Natural killer cell (primary cell): ENCODE data around the gene IST1. TPM values are rescaled to one million over a fixed set of nuclear protein-coding genes. Genes with fewer than 3 reads are reported as not detected.
"Not testable (repeated sequence)": the region's sequence is repeated elsewhere in the genome, so short reads cannot be mapped to it uniquely, and the experiment has no call there.

ENCODE experiments used
- ATAC-seq, 3 donors: fragments of 150-1000 bp in 2 of 3; fragments of 200-7000 bp in 1 of 3; cut with Tn5 transposase; 1 replicate in 1 of 3; 2 replicates in 2 of 3; pipeline ENCODE4 v1.10.0; 2021; ENCODE audit warnings: mild to moderate bottlenecking in 2 of 3, moderate library complexity in 2 of 3
- DNase-seq, 2 donors: peaks; one replicate each; pipeline versions ENCODE4 v3.0.0 to v3.0.0-alpha.2; 2013 to 2021; ENCODE audit warnings: mixed read lengths in 1 of 2
- H3K27ac ChIP-seq: one replicate; pipeline ENCODE4 v1.5.1; 2013; ENCODE audit warnings: mild to moderate bottlenecking, low read length
- H3K27me3 ChIP-seq: one replicate; pipeline ENCODE4 v1.6.1; 2013; ENCODE audit warnings: low read length; ENCODE audit not compliant: control insufficient read depth, insufficient read depth
- H3K36me3 ChIP-seq: one replicate; pipeline ENCODE4 v1.6.1; 2013; ENCODE audit warnings: low read length; ENCODE audit not compliant: control insufficient read depth, insufficient read depth
- H3K4me1 ChIP-seq: one replicate; pipeline ENCODE4 v1.6.1; 2013; ENCODE audit warnings: low read length; ENCODE audit not compliant: control insufficient read depth, insufficient read depth
- H3K4me3 ChIP-seq: one replicate; pipeline ENCODE4 v1.5.1; 2013; ENCODE audit warnings: low read length
- H3K9me3 ChIP-seq: one replicate; pipeline ENCODE4 v1.6.1; 2013; ENCODE audit warnings: low read length; ENCODE audit not compliant: control insufficient read depth, insufficient read depth
- H3K27ac Mint-ChIP-seq, 2 donors: one replicate each; pipeline ENCODE4 v1.8.0; 2022; ENCODE audit warnings: mild to moderate bottlenecking in 2 of 2, mixed read lengths in 2 of 2, moderate library complexity in 1 of 2
- H3K27me3 Mint-ChIP-seq, 2 donors: one replicate each; pipeline ENCODE4 v1.8.0; 2022; ENCODE audit warnings: low read depth in 2 of 2, mixed read lengths in 2 of 2
- H3K36me3 Mint-ChIP-seq: one replicate; pipeline ENCODE4 v1.8.0; 2022; ENCODE audit warnings: mixed read lengths
- H3K4me1 Mint-ChIP-seq, 2 donors: one replicate each; pipeline ENCODE4 v1.8.0; 2022; ENCODE audit warnings: mixed read lengths in 2 of 2
- H3K4me3 Mint-ChIP-seq: one replicate; pipeline ENCODE4 v1.8.0; 2022; ENCODE audit warnings: mild to moderate bottlenecking, moderate library complexity, mixed read lengths
- H3K9me3 Mint-ChIP-seq, 2 donors: one replicate each; pipeline ENCODE4 v1.8.0; 2022; ENCODE audit warnings: mixed read lengths in 2 of 2
- WGBS: methylation state at CpG from one replicate; pipeline ENCODE4 v1.1.7; 2013; ENCODE audit warnings: missing lambda C conversion rate; ENCODE audit not compliant: insufficient coverage; 5-methylcytosine and 5-hydroxymethylcytosine counted together
- intact Hi-C: fragments of 100-400 bp; cut with micrococcal nuclease; formaldehyde crosslinking; loops from one replicate; pipeline ENCODE4 v1.14.2; 2022
- total RNA-seq, 4 donors: library from RNA; stranded (reverse); fragments of 120-200 nt in 1 of 4; gene quantifications; one replicate each; pipeline versions ENCODE4 v1.2.3 to v1.2.4, GENCODE V29; 2013 to 2022
- TF ChIP-seq, protein P1 (sequence below): fragments of 200-600 bp; IDR thresholded peaks from one replicate; pipeline ENCODE4 v1.8.0; 2022; ENCODE audit warnings: antibody characterized with exemption

Gene IST1
- total RNA-seq, 3 donors from 2014 or later (not counting 1 experiment from before 2014, with no cell fraction given): 363 to 391 (median 378) TPM

DNA sequence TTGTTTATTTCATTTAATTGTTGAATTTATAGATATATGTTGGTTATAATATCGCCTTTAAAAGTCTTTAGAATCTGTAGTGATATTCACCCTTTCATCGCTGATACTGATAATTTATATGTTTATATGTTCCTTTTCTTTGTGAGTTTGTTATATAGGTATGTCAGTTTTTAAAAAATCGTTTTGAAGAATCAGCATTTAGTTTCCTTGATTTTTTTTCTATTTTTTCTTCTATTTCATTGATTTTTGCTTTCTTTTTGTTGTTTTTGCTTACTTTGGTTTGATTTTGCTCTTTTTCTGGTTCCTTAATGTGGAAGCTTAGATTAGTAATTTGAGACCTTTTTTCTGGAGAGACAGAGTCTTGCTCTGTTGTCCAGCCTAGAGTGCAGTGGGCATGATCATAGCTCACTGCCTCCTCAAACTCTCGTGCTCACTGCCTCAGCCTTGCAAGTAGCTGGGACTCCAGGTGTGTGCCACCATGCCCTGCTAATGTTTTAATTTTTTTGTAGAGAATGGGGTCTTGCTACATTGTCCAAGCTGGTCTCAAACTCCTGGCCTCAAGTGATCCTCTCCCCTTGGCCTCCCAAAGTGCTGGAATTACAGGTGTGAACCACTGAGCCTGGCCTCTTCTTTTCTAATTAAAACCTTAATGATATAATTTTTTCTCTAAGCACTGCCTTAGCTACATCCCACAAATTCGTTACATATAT, 7.5 kb downstream of the IST1 start:
- no peaks in the 10 kb centered on the region for H3K36me3 ChIP-seq
- TF ChIP-seq, protein P1, sequence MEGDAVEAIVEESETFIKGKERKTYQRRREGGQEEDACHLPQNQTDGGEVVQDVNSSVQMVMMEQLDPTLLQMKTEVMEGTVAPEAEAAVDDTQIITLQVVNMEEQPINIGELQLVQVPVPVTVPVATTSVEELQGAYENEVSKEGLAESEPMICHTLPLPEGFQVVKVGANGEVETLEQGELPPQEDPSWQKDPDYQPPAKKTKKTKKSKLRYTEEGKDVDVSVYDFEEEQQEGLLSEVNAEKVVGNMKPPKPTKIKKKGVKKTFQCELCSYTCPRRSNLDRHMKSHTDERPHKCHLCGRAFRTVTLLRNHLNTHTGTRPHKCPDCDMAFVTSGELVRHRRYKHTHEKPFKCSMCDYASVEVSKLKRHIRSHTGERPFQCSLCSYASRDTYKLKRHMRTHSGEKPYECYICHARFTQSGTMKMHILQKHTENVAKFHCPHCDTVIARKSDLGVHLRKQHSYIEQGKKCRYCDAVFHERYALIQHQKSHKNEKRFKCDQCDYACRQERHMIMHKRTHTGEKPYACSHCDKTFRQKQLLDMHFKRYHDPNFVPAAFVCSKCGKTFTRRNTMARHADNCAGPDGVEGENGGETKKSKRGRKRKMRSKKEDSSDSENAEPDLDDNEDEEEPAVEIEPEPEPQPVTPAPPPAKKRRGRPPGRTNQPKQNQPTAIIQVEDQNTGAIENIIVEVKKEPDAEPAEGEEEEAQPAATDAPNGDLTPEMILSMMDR: no peak
- Mint-ChIP-seq H3K27me3 (no peaks in the 10 kb centered on the region), H3K27ac (peak overlapping the region; percentile 68 to 73), H3K36me3 (no peaks in the 10 kb centered on the region), H3K4me3 (peak overlapping the region; percentile 25), H3K4me1 (peaks cover 63 to 65% of the 10 kb centered on the region in 2 donors), H3K9me3 (no peaks in the 10 kb centered on the region)
- WGBS: 96% methylated on average over 3 of the region's 5 CpGs
- ATAC-seq (no peak), DNase-seq (no peak)
- H3K27me3 ChIP-seq: no peaks in the 10 kb centered on the region
- no peaks in the 10 kb centered on the region for H3K9me3 ChIP-seq
- intact Hi-C loops: no loop called here
- peaks cover 48% of the 10 kb centered on the region for H3K4me1 ChIP-seq
- H3K4me3 ChIP-seq: no peak overlapping the region
- H3K27ac ChIP-seq: no peak overlapping the region

DNA sequence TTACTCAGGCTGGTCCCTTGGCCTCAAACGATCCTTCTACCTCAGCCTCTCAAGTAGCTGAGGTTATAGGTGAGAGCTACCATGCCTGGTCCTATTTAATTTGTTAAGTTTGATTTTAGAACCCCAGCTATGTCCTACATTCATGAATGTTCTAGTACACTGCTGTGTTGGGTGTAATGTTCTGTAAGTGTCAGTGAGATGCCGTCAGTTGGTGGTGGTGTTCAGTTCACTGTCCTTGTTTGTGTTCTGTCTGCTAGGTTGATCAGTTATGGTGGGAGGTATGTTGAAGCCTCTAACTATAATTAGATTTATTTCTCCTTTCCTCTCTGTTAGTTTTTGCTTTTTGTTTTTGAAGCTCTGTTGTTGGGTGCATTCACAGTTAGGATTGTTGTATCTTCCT, 8.3 kb downstream of the IST1 start:
- H3K27ac Mint-ChIP-seq: peak overlapping the region; percentile 4 to 73
- TF ChIP-seq, protein P1: no peak
- Histone ChIP-seq H3K4me3 (no peak overlapping the region), H3K27me3 (no peaks in the 10 kb centered on the region), H3K9me3 (no peaks in the 10 kb centered on the region), H3K36me3 (no peaks in the 10 kb centered on the region), H3K27ac (no peak overlapping the region), H3K4me1 (peaks cover 47% of the 10 kb centered on the region)
- H3K36me3 Mint-ChIP-seq: no peaks in the 10 kb centered on the region
- H3K4me3 Mint-ChIP-seq: no peak overlapping the region
- peaks cover 69 to 70% of the 10 kb centered on the region in 2 donors for H3K4me1 Mint-ChIP-seq
- H3K9me3 Mint-ChIP-seq: no peaks in the 10 kb centered on the region
- WGBS: 78% methylated on average over 1 of the region's 2 CpGs
- intact Hi-C loops: no loop called here
- DNase-seq (no peak), ATAC-seq (no peak)
- no peaks in the 10 kb centered on the region for H3K27me3 Mint-ChIP-seq

DNA sequence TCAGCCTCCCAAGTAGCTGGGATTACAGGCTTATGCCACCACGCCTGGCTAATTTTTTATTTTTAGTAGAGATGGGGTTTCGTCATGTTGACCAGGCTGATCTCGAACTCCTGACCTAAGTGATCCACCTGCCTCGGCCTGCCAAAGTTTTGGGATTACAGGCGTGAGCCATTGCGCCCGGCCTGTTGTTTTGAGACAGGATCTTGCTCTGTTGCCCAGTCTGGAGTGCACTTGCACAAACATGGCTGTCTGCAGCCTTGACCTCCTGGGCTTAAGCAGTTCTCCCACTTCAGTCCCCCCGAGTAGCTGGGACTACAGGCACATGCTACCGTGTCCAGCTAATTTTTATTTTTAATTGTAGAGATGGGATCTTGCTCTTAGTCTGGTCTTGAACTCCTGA, 8.9 kb downstream of the IST1 start:
- no peaks in the 10 kb centered on the region for H3K27me3 Mint-ChIP-seq
- Histone ChIP-seq H3K9me3 (no peaks in the 10 kb centered on the region), H3K27ac (no peak overlapping the region), H3K4me3 (no peak overlapping the region), H3K27me3 (no peaks in the 10 kb centered on the region), H3K4me1 (peaks cover 49% of the 10 kb centered on the region), H3K36me3 (no peaks in the 10 kb centered on the region)
- peaks cover 76% of the 10 kb centered on the region in 2 donors for H3K4me1 Mint-ChIP-seq
- no peaks in the 10 kb centered on the region for H3K9me3 Mint-ChIP-seq
- TF ChIP-seq, protein P1: no peak
- DNase-seq (no peak), ATAC-seq (no peak)
- peak overlapping the region; percentile 10 for H3K4me3 Mint-ChIP-seq
- no peaks in the 10 kb centered on the region for H3K36me3 Mint-ChIP-seq
- peak overlapping the region; percentile 4 to 73 for H3K27ac Mint-ChIP-seq
- WGBS: 97% methylated on average over 7 of the region's 9 CpGs
- intact Hi-C loops: no loop called here

DNA sequence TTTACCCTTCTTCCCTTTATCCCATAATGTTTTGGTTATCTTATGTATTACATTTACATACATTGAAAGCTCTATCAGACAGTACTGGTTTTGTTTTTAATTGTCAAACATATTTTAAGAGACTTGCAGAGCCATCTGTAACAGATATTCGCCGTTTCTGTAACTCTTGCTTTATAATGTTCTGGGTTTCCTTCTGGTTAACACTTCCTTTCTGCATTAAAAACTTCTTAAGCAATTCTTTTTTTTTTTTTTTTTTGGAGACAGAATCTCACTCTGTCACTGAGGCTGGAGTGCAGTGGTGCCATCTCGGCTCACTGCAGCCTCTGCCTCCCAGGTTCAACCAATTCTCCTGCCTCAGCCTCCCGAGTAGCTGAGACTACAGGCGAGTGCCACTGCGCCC, 10.4 kb downstream of the IST1 start:
- Mint-ChIP-seq H3K27ac (peak overlapping the region; percentile 63 to 82), H3K4me1 (peaks cover 76 to 78% of the 10 kb centered on the region in 2 donors), H3K4me3 (peak overlapping the region; percentile 82)
- H3K27ac ChIP-seq, H3K27me3 Mint-ChIP-seq, H3K9me3 ChIP-seq, H3K36me3 ChIP-seq, intact Hi-C loops, H3K9me3 Mint-ChIP-seq, H3K27me3 ChIP-seq, H3K4me3 ChIP-seq, H3K36me3 Mint-ChIP-seq: not testable (repeated sequence)
- 0% methylated on average over 3 of the region's 6 CpGs for WGBS
- H3K4me1 ChIP-seq: peaks cover 47% of the 10 kb centered on the region
- peak in 1 of 2 donors; percentile 23 for DNase-seq
- peak; percentile 34 to 55 (median 45) for ATAC-seq
